ENCODE data around the gene SNAI1. TPM values are rescaled to one million over a fixed set of nuclear protein-coding genes. Genes with fewer than 3 reads are reported as not detected.

The SNAI1 gene
- total RNA-seq, 4 donors from 2014 or later, result 8.2 to 14.1 (median 9.9) TPM

- H3K27me3 ChIP-seq, result no peaks in the 10 kb centered on the region
- intact Hi-C loops (cut with DNase I), result loop anchor here (10.0 kb wide), 1 partner anchor 173 kb away; the partner anchor contains the start of gene PEDS1
- TF ChIP-seq CTCF (IDR thresholded peaks at IDR 0.05) (no peak), POLR2A (IDR thresholded peaks at IDR 0.05) (no peak)
- WGBS, 2 donors, result 88 to 89% methylated on average over 23 of the region's 23 CpGs
- H3K4me3 ChIP-seq (replicated peaks in 1 of 3), result no peak overlapping the region
- H3K4me1 ChIP-seq, result peaks cover 35 to 45% of the 10 kb centered on the region in 2 donors
- peak overlapping the region in 2 of 3 donors; percentile 65 to 91 for H3K27ac ChIP-seq
- H3K36me3 ChIP-seq, result peaks cover 0 to 18% of the 10 kb centered on the region in 2 donors
- DNase-seq, result no peak
- H3K9me3 ChIP-seq, result no peaks in the 10 kb centered on the region
Measured at GRCh38 chr20:49981218-49982071, 1.3 kb upstream of the SNAI1 start.

- Histone ChIP-seq H3K27ac (peak overlapping the region in 2 of 3 donors; percentile 65 to 91), H3K4me3 (replicated peaks in 1 of 3) (peak overlapping the region in 1 of 3 donors; percentile 72), H3K4me1 (peaks cover 41 to 51% of the 10 kb centered on the region in 2 donors), H3K9me3 (no peaks in the 10 kb centered on the region), H3K27me3 (no peaks in the 10 kb centered on the region), H3K36me3 (peaks cover 0 to 18% of the 10 kb centered on the region in 2 donors)
- 27 to 37% methylated on average over 12 of the region's 12 CpGs for WGBS, 2 donors
- intact Hi-C loops (cut with DNase I), result loop anchor here (10.0 kb wide), 1 partner anchor 173 kb away; the partner anchor contains the start of gene PEDS1
- no peak for DNase-seq
- TF ChIP-seq CTCF (IDR thresholded peaks at IDR 0.05) (no peak), POLR2A (IDR thresholded peaks at IDR 0.05) (no peak)
Measured at GRCh38 chr20:49982072-49982345, 771 bp upstream of the SNAI1 start.

DNA sequence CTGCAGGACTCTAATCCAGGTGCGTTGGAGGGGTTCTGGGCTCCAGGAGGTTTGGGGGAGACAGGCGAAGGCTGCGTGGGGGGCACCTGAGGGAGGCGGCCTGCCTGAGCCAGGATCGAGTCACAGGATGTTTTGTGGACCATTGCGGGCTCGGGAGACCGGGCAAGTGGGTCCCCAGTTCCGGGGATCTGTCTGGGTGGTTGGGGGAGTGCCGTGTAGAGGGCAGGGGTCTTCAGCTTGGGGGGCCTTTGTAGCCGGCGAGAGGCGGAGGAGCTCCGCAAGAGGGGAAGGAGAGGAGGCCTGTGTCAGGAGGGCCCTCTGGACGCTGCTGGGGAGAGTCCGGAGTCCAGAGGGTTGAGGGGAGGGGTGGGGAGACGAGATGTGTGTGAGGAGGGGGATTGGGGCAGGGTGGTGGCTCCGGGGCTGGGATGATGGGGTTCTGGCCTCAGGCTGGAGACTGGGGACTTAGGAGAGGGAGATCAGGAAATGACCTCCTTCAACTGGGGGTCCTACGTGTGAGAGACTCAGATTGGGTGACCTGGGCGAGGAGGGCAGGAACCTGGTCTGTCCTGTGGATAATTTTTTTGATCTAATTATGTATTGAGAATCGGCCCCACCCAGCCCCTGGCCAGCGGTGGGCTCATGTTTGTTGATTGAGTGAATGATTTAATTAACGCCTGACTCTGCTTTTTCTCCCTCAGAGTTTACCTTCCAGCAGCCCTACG is 505 bp downstream of the SNAI1 start:
- H3K4me1 ChIP-seq, result peaks cover 45 to 64% of the 10 kb centered on the region in 2 donors
- 16 to 25% methylated on average over 23 to 24 of the region's 24 CpGs for WGBS, 2 donors

GRCh38 chr20:49983848-49984408 is 1.1 kb downstream of the SNAI1 start:
- intact Hi-C loops (cut with DNase I), result loop anchor here (10.0 kb wide), 1 partner anchor 171 kb away; the partner anchor contains the start of gene PEDS1
- H3K36me3 ChIP-seq, result peaks cover 13 to 22% of the 10 kb centered on the region in 2 donors
- peaks cover 47 to 70% of the 10 kb centered on the region in 2 donors for H3K4me1 ChIP-seq
- TF ChIP-seq POLR2A (IDR thresholded peaks at IDR 0.05), result peak in 1 of 2 donors; percentile 11
- no peak for TF ChIP-seq CTCF (IDR thresholded peaks at IDR 0.05)
- peak overlapping the region; percentile 25 to 72 (median 66) for H3K4me3 ChIP-seq (replicated peaks in 1 of 3)
- peak overlapping the region; percentile 60 to 91 (median 88) for H3K27ac ChIP-seq
- DNase-seq, result peak; percentile 41 to 46
- H3K27me3 ChIP-seq, result no peaks in the 10 kb centered on the region
- H3K9me3 ChIP-seq, result no peaks in the 10 kb centered on the region
- 58 to 72% methylated on average over 11 to 18 of the region's 18 CpGs for WGBS, 2 donors

More for the DNA sequence above, 505 bp downstream of the SNAI1 start:
- TF ChIP-seq CTCF (IDR thresholded peaks at IDR 0.05) (no peak), POLR2A (IDR thresholded peaks at IDR 0.05) (no peak)
- H3K27ac ChIP-seq, result peak overlapping the region; percentile 60 to 91 (median 88)
- H3K4me3 ChIP-seq (replicated peaks in 1 of 3), result peak overlapping the region; percentile 65 to 72 (median 66)
- DNase-seq, result no peak
- peaks cover 11 to 20% of the 10 kb centered on the region in 2 donors for H3K36me3 ChIP-seq
- no peaks in the 10 kb centered on the region for H3K27me3 ChIP-seq
- no peaks in the 10 kb centered on the region for H3K9me3 ChIP-seq
- intact Hi-C loops (cut with DNase I), result loop anchor here (10.0 kb wide), 1 partner anchor 172 kb away; the partner anchor contains the start of gene PEDS1
